Heart left ventricle (tissue), 13 donors: ENCODE data around the gene DNAI7.

Experiments
- POLR2A ChIP-seq, 2 donors: fragments of 450-650 bp; IDR thresholded peaks; one replicate each; pipeline ENCODE4 v1.6.1; 2017; ENCODE audit warnings: antibody characterized with exemption in 2 of 2, mild to moderate bottlenecking in 2 of 2, moderate library complexity in 2 of 2
- TF ChIP-seq, protein P1 (sequence below), 12 donors: fragments of 200-600 bp; sonication (generic) in 4 of 12; IDR thresholded peaks; one replicate each; pipeline versions ENCODE4 v1.5.0 to v1.8.0; 2018 to 2022; ENCODE audit warnings: antibody characterized with exemption in 12 of 12, mild to moderate bottlenecking in 5 of 12
- donor health status: ischemic (EF 13 %, LVEDD 7.1; RV severe dilation, severe dysfunction).
- donor health status: DM: no; HTN: yes; CAD: no.
- donor health status: DM: no; HTN: no; CAD: no.
- donor health status: ischemic (EF 25% LVEDD 6.9; RV normal size, moderate dysfunction).
- donor health status: ischemic (EF 25% LVEDD 5.7; RV mildly dilated, moderate dysfunction).
- donor health status: ischemic (EF 35%, LVEDD 5.7; RV mildly dilated, moderate dysfunction).
- donor health status: nonischemic (EF 11% LVEDD 7.7; RV severe dilation, severe dysfunction).
- donor health status: DM: yes; HTN: yes; CAD: no.
- donor health status: PGD.
- donor health status: ischemic (EF 29% LVEDD 5.4; RV normal size, mild dysfunction).
- donor health status: nonischemic (EF 23%, LVEDD 6.1; RV moderate dilation, normal function).

DNA sequence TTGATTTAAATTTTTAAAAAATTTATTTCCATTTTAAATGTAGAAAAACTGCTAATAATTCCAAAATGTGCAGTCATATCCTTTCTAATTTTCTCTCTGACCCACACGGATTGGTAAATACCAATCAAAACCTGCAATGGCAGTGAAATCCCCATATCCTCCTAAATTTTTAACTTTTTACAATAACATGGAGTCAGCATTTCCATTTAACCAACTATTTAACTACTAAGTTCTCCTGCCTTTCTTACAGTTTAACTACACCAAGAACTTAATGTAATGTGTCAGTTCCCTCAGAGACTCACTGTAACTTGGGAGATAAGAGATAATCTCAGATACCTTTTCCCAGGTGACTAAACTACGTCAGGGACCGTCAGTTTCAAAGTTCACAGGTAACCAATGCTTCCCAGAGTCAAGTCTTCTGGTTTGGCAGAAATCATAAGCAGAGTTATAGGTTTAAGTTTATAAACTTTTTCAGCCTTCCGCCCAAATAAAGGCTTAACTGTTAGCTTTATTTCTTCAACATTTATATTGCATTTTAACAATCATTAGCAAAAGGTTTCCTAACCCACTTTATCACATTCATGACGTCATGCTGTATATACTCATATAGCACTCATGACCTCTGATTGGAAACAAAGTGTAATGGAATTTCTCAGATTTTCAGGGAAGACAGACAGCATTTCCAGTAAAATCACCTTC lies 48.2 kb upstream of the DNAI7 start:
- TF ChIP-seq POLR2A (IDR thresholded peaks at IDR 0.05): no peak
- TF ChIP-seq, protein P1, sequence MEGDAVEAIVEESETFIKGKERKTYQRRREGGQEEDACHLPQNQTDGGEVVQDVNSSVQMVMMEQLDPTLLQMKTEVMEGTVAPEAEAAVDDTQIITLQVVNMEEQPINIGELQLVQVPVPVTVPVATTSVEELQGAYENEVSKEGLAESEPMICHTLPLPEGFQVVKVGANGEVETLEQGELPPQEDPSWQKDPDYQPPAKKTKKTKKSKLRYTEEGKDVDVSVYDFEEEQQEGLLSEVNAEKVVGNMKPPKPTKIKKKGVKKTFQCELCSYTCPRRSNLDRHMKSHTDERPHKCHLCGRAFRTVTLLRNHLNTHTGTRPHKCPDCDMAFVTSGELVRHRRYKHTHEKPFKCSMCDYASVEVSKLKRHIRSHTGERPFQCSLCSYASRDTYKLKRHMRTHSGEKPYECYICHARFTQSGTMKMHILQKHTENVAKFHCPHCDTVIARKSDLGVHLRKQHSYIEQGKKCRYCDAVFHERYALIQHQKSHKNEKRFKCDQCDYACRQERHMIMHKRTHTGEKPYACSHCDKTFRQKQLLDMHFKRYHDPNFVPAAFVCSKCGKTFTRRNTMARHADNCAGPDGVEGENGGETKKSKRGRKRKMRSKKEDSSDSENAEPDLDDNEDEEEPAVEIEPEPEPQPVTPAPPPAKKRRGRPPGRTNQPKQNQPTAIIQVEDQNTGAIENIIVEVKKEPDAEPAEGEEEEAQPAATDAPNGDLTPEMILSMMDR (IDR thresholded peaks at IDR 0.05): no peak
